Measurements from ENCODE around the gene U2AF2. TPM values are rescaled to one million over a fixed set of nuclear protein-coding genes. Genes with fewer than 3 reads are reported as not detected.

Gene U2AF2
- total and polyA plus RNA-seq, 11 donors = 39.9 to 104 (median 72.7) TPM

DNA sequence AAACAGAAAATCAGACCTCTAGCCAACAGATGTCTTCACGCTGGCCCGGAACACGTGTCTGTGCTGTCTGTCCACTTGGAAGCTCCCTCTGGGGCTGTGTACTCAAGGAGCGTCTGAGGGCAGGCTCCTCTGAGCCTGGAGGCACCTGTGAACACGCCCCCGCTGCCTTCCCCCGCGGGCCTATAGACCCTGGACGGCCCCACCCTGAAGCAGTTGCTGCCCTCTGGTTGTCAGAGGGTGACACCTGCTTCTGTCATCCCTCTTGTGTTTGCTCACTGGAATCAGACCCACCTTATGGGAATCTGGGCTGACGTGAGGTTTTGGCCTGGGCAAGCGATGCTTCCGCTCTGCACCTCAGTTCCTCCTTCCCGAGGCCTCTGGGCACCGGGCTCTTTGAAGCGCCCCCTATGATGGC lies 39.4 kb downstream of the U2AF2 start:
- Histone ChIP-seq H3K27ac (no peak overlapping the region), H3K4me3 (no peak overlapping the region), H3K9me3 (no peaks in the 10 kb centered on the region), H3K36me3 (peaks cover 0 to 96% (median 84%) of the 10 kb centered on the region in 9 donors), H3K4me1 (no peaks in the 10 kb centered on the region), H3K27me3 (no peaks in the 10 kb centered on the region)
- no peak for TF ChIP-seq POLR2A (IDR thresholded peaks at IDR 0.05)
- no peak for TF ChIP-seq CTCF (IDR thresholded peaks at IDR 0.05)
- intact Hi-C loops (cut with DNase I) = no loop called here
- WGBS, 4 donors = 87 to 89% (median 88%) methylated on average over 15 of the region's 15 CpGs
- ATAC-seq (no peak), DNase-seq (peak in 2 of 5 donors; percentile 13 to 23)

DNA sequence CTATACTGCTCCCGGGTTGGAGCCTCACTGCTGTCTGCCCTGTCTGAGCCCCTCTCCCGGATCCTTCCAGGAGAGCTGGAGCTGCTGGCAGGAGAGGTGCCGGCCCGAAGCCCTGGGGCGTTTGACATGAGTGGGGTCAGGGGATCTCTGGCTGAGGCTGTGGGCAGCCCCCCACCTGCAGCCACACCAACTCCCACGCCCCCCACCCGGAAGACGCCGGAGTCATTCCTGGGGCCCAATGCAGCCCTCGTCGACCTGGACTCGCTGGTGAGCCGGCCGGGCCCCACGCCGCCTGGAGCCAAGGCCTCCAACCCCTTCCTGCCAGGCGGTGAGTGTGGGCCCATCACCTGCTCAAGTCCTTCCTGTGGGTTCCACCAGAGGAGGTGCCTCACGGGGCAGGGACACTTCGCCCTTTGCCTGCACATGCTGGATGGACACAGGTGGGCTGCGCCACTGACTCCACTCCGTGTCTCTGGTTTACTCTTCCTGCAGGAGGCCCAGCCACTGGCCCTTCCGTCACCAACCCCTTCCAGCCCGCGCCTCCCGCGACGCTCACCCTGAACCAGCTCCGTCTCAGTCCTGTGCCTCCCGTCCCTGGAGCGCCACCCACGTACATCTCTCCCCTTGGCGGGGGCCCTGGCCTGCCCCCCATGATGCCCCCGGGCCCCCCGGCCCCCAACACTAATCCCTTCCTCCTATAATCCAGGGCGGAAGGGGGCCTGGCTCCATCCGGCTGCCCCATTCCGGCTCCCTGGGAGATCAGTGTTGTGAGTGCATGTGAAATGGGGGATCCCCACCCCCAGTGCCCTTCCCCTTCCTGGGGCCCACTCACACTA lies 40.0 kb downstream of the U2AF2 start:
- H3K27me3 ChIP-seq = no peaks in the 10 kb centered on the region
- no peaks in the 10 kb centered on the region for H3K4me1 ChIP-seq
- no peak overlapping the region for H3K27ac ChIP-seq
- TF ChIP-seq CTCF (IDR thresholded peaks at IDR 0.05) (no peak), POLR2A (IDR thresholded peaks at IDR 0.05) (no peak)
- no peak overlapping the region for H3K4me3 ChIP-seq
- intact Hi-C loops (cut with DNase I) = no loop called here
- peak in 2 of 5 donors; percentile 17 to 18 for DNase-seq
- H3K9me3 ChIP-seq = no peaks in the 10 kb centered on the region
- ATAC-seq = no peak
- WGBS, 4 donors = 93 to 97% (median 94%) methylated on average over 21 to 37 of the region's 37 CpGs
- peaks cover 0 to 96% (median 82%) of the 10 kb centered on the region in 9 donors for H3K36me3 ChIP-seq

- Histone ChIP-seq H3K4me1 (no peaks in the 10 kb centered on the region), H3K27ac (no peak overlapping the region), H3K36me3 (peaks cover 0 to 96% (median 82%) of the 10 kb centered on the region in 9 donors), H3K9me3 (no peaks in the 10 kb centered on the region), H3K27me3 (no peaks in the 10 kb centered on the region), H3K4me3 (no peak overlapping the region)
- intact Hi-C loops (cut with DNase I) = no loop called here
- WGBS, 4 donors = 87 to 92% (median 91%) methylated on average over 18 to 23 of the region's 23 CpGs
- no peak for TF ChIP-seq CTCF (IDR thresholded peaks at IDR 0.05)
- no peak for TF ChIP-seq POLR2A (IDR thresholded peaks at IDR 0.05)
- DNase-seq (peak in 1 of 5 donors; percentile 18), ATAC-seq (no peak)
Measured at GRCh38 chr19:55695511-55696290, 40.9 kb downstream of the U2AF2 start.

Measured in heart left ventricle (tissue), 16 donors.